Measurements from ENCODE around the gene RALGAPA1. TPM values are rescaled to one million over a fixed set of nuclear protein-coding genes. Genes with fewer than 3 reads are reported as not detected.

Gene RALGAPA1
- total RNA-seq, 6 donors from 2014 or later = 55.5 to 155 (median 61.1) TPM

DNA sequence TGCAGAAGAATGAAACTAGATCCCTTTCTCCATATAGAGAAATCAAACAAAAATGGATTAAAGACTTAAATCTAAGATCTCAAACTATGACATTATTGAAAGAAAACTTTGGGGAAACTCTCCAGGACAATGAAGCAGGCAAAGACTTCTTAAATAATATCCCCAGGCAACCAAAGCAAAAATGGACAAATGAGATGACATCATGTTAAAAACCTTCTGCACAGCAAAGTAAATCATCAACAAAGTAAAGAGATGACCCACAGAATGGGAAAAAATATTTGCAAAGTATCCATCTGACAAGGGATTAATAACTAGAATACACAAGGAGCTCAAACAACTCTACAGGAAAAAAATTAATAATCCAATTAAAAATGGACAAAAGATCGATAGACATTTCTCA is 101.0 kb downstream of the RALGAPA1 start:
- ATAC-seq (ENCODE audit: low FRiP score in 2 of 2) (no peak), DNase-seq (no peak)
- WGBS, 2 donors = 98 to 100% methylated on average over 1 of the region's 1 CpG
- H3K27me3 ChIP-seq = no peaks in the 10 kb centered on the region
- no peak overlapping the region for H3K4me3 ChIP-seq
- no peaks in the 10 kb centered on the region for H3K4me1 ChIP-seq
- H3K36me3 ChIP-seq = peaks cover 0 to 21% (median 1%) of the 10 kb centered on the region in 4 donors
- H3K9me3 ChIP-seq = no peaks in the 10 kb centered on the region
- TF ChIP-seq POLR2A (IDR thresholded peaks at IDR 0.05) = no peak
- H3K27ac ChIP-seq = no peak overlapping the region

DNA sequence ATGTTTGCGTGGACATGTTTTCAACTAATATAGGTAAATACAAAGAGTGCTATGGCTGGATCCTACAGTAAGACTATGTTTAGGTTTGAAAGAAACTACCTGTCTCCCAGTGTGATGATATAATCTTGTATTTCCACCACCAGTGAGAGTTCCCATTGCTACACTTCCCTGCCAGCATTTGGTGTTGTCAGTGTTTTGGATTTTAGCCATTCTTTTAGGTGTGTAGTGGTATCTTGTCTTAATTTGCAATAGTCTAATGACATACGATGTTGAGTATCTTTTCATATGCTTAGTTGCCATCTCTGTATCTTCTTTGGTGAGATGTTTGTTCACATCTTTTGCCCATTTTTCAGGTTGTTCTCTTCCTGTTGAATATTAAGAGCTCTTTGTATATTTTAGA is 103.5 kb downstream of the RALGAPA1 start:
- TF ChIP-seq POLR2AphosphoS5 (IDR thresholded peaks at IDR 0.05) = no peak
- no peak for TF ChIP-seq EP300 (IDR thresholded peaks at IDR 0.05)
- DNase-seq = no peak
- no peak overlapping the region for H3K27ac ChIP-seq
- H3K9me3 ChIP-seq = no peaks in the 10 kb centered on the region
- no peak for ATAC-seq (ENCODE audit: low FRiP score in 2 of 2)
- no peak overlapping the region for H3K4me3 ChIP-seq
- 98 to 100% methylated on average over 2 of the region's 2 CpGs for WGBS, 2 donors
- no peaks in the 10 kb centered on the region for H3K27me3 ChIP-seq
- H3K36me3 ChIP-seq = peaks cover 0 to 7% (median under 1%) of the 10 kb centered on the region in 4 donors
- H3K4me1 ChIP-seq = no peaks in the 10 kb centered on the region

DNA sequence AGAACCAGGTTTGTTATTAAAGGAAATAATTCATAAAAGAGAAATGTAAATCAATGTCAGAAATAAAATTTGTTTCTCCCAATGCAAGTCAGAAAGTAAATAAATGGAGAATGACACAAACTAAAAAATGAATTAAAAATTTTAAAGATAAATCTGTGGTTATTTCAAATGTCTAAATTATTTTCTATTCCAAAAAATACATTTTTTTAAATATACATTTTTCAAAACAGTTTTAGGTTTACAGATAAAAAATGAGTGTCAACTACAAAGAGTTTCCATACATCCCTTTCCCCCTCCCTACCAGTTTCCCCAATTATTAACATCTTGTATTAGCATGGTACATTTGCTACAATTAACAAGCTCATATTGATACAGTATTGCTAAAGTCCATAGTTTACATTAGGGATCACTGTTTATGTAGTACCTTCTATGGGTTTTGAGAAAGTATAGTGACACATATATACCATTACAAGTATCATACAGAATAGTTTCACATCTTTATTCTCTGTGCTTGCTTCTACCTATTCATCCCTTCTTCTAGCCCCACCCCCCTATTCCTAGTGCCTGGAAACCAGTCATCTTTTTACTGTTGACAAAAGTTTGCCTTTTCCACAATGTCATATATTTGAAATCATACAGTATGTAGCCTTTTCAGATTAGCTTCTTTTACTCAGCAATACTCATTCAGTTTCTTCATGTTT is 104.2 kb downstream of the RALGAPA1 start:
- no peak overlapping the region for H3K27ac ChIP-seq
- H3K27me3 ChIP-seq = no peaks in the 10 kb centered on the region
- no peak for DNase-seq
- no peaks in the 10 kb centered on the region for H3K4me1 ChIP-seq
- H3K36me3 ChIP-seq = peaks cover 0 to 5% (median 0%) of the 10 kb centered on the region in 4 donors
- no peak for TF ChIP-seq POLR2AphosphoS5 (IDR thresholded peaks at IDR 0.05)
- TF ChIP-seq EP300 (IDR thresholded peaks at IDR 0.05) = no peak
- no peak for TF ChIP-seq POLR2A (IDR thresholded peaks at IDR 0.05)
- TF ChIP-seq, protein P1, sequence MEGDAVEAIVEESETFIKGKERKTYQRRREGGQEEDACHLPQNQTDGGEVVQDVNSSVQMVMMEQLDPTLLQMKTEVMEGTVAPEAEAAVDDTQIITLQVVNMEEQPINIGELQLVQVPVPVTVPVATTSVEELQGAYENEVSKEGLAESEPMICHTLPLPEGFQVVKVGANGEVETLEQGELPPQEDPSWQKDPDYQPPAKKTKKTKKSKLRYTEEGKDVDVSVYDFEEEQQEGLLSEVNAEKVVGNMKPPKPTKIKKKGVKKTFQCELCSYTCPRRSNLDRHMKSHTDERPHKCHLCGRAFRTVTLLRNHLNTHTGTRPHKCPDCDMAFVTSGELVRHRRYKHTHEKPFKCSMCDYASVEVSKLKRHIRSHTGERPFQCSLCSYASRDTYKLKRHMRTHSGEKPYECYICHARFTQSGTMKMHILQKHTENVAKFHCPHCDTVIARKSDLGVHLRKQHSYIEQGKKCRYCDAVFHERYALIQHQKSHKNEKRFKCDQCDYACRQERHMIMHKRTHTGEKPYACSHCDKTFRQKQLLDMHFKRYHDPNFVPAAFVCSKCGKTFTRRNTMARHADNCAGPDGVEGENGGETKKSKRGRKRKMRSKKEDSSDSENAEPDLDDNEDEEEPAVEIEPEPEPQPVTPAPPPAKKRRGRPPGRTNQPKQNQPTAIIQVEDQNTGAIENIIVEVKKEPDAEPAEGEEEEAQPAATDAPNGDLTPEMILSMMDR (IDR thresholded peaks at IDR 0.05) = no peak
- ATAC-seq (ENCODE audit: low FRiP score in 2 of 2) = no peak
- no peak overlapping the region for H3K4me3 ChIP-seq
- H3K9me3 ChIP-seq = no peaks in the 10 kb centered on the region

DNA sequence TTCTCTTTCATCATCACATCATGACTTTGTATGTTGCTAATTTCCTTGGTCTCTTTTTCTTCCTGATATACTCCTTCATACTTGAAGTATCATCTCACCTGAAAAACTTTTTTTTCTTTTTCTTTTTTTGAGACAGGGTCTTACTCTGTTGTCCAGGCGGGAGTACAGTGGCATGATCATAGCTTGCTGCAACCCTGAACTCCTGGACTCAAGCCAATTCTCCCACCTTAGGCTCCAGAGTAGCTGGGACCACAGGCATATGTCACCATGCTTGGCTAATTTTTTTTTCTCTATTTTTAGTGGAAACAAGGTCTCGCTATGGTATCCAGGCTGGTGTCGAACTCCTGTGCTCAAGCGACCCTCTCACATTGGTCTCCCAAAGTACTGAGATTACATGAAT is 107.6 kb downstream of the RALGAPA1 start:
- DNase-seq = no peak
- H3K36me3 ChIP-seq = no peaks in the 10 kb centered on the region
- 98% methylated on average over 4 of the region's 4 CpGs for WGBS, 2 donors
- TF ChIP-seq EP300 (IDR thresholded peaks at IDR 0.05) (no peak), POLR2AphosphoS5 (IDR thresholded peaks at IDR 0.05) (no peak), POLR2A (IDR thresholded peaks at IDR 0.05) (no peak)
- TF ChIP-seq, protein P1 (IDR thresholded peaks at IDR 0.05) = no peak
- no peaks in the 10 kb centered on the region for H3K9me3 ChIP-seq
- no peak for ATAC-seq (ENCODE audit: low FRiP score in 2 of 2)
- no peaks in the 10 kb centered on the region for H3K27me3 ChIP-seq
- H3K4me1 ChIP-seq = no peaks in the 10 kb centered on the region
- H3K27ac ChIP-seq = no peak overlapping the region
- H3K4me3 ChIP-seq = no peak overlapping the region

DNA sequence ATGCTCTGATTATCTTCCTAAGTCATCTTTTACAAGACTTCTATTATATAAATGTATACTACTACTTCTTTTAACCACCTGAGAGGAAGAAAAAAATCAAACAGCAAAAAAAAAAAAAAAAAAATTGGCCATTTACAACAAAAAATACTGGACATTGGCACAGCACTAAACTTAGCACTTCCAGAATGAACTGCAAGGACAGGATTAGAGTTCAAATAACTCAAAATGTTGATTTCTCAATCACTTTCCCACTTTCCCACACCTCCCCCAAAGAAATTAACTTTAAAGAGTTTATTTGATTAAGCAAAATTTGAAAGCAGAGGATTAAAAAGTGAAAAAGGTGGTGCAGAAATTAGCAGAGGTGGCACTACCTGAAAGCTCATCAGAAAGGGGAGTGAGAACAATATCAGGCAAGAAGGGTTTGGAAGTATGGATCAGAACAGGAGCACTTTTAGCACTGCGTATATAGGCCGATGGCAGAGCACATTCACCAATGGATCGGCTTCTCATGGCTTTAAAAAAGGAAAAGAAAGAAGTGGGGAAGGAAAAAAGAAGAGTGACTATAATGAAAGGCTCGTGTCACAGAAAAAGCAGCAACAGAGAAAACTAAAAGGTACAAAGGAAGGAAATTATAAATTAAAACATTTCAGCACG is 109.2 kb downstream of the RALGAPA1 start:
- no peak for ATAC-seq (ENCODE audit: low FRiP score in 2 of 2)
- Histone ChIP-seq H3K4me1 (no peaks in the 10 kb centered on the region), H3K27ac (no peak overlapping the region), H3K27me3 (no peaks in the 10 kb centered on the region), H3K9me3 (no peaks in the 10 kb centered on the region), H3K36me3 (no peaks in the 10 kb centered on the region), H3K4me3 (no peak overlapping the region)
- TF ChIP-seq POLR2AphosphoS5 (IDR thresholded peaks at IDR 0.05) (no peak), EP300 (IDR thresholded peaks at IDR 0.05) (no peak), POLR2A (IDR thresholded peaks at IDR 0.05) (no peak)
- TF ChIP-seq, protein P1 (IDR thresholded peaks at IDR 0.05) = no peak
- WGBS, 2 donors = 87 to 92% methylated on average over 5 of the region's 5 CpGs
- no peak for DNase-seq

DNA sequence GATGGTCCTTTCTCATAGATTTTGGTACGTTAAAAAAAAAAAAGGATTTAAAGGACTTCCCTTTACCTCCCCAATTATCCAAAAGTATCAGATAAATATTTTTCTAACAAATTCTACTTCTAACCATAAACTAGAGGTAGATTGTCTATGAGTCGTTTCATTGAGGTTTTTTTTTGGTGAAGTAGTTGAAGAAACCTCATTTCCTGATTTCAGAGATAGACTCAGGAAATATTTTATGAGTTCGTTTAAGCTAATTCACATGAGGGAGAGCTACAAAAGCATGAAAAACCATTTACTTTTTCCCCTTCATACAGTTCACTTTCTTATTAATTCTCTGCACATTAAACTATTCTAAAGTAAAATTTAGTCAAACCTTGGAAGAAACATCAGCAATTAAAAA is 112.5 kb downstream of the RALGAPA1 start:
- 52 to 64% methylated on average over 3 of the region's 3 CpGs for WGBS, 2 donors

More for the DNA sequence above, 112.5 kb downstream of the RALGAPA1 start:
- Histone ChIP-seq H3K36me3 (no peaks in the 10 kb centered on the region), H3K27me3 (no peaks in the 10 kb centered on the region), H3K4me3 (no peak overlapping the region), H3K27ac (no peak overlapping the region), H3K4me1 (no peaks in the 10 kb centered on the region), H3K9me3 (no peaks in the 10 kb centered on the region)
- ATAC-seq (ENCODE audit: low FRiP score in 2 of 2) = no peak
- TF ChIP-seq, protein P1 (IDR thresholded peaks at IDR 0.05) = no peak
- TF ChIP-seq POLR2AphosphoS5 (IDR thresholded peaks at IDR 0.05) = no peak
- no peak for TF ChIP-seq EP300 (IDR thresholded peaks at IDR 0.05)
- TF ChIP-seq POLR2A (IDR thresholded peaks at IDR 0.05) = no peak
- DNase-seq = no peak

Data from upper lobe of left lung (tissue), 6 donors.